ENCODE measurements around the gene SLC16A12. TPM values are rescaled to one million over a fixed set of nuclear protein-coding genes. Genes with fewer than 3 reads are reported as not detected.
A peak's percentile ranks its signal among the peaks of the same experiment; 100 is the strongest.
"Not testable (repeated sequence)": the region's sequence is repeated elsewhere in the genome, so short reads cannot be mapped to it uniquely, and the experiment has no call there.

Gene SLC16A12
- total RNA-seq, 1 donor from 2014 or later: 0.58 TPM

DNA sequence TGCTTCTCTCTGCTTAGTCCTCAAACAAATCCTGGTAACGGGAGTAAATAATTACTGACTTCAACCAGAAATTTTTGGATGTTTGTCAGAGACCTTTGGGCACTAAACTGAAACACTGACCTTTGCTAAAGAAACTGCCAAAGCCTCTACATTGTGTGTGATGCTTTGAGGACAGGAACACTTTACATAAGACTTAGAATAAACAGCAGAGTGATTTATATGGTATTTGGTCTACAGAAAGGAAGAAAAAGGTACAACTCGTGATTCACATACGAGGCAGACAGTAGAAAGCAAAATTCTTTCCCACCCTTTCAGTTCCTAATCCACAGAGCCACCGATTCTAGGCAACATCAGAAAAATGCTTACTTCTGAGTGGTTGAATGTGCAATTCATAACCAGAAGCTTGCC lies 59.8 kb downstream of the SLC16A12 start:
- DNase-seq (ENCODE audit: extremely low read depth, low read depth, low spot score): no peak

DNA sequence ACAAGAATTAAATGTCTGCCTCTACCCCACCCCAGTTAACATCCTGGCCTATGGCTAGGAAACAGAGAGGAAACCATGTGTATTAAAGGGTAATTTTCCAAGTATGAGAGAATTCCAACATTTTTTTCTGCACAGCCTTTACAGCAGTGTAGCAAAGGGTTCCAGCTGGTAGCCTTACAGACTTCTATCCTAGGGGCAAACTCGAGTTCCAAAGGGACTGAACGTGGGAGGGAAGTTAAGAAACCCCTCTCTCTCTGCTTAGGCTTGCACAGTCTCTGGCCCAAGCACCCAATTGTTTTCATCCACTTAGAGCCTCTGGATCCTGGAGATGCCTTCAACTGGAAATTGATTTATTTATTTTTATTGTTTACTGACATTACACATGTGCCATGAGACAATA lies 60.3 kb downstream of the SLC16A12 start:
- DNase-seq (ENCODE audit: extremely low read depth, low read depth, low spot score): no peak

DNA sequence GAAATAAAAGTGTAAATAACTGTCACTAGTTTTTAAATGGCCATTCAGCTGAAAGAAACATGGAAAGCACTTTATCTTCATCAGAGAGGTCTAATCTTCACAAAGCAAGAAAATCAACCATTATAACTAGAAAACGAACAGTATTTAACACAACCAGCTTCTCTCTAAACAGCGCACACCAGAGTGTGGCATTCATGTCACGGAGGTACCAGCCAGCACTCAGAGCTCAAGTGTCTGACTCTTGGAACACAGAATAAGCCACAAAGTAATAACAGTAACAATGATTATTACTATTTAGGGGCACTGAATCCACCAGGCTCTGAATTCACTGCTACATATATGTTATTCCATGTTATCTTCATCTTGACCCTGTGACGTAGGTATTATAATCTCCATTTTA lies 60.9 kb downstream of the SLC16A12 start:
- no peak for DNase-seq (ENCODE audit: extremely low read depth, low read depth, low spot score)

DNA sequence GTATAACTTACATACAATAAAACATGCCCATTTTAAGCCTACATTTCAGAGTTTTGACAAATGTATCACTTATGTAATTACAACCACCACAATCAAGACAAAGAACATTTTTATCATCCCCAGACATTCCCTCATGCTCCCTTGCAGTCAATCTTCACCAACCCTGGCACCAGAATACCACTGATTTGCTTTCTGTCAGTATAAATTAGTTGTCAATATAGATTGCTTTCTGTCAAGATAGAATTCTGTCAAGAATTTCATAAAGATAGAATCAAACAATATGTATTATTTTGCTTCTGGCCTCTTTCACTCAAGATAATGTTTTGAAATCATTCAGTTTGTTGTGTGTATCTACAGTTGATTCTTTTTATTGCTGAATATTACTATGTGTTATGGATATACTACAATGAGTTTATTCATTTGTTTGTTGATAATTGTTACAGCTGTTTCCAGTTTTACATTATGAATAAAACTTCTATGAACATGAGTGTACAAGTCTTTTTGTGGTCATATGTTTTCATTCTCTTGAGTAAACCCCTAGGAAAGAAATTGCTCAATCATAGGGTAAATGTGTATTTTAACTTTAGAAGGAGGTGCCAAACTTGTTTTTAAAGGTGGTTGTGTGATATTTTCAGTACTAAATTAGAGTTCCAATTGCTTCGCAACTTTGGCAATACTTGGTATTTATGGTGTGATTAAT lies 64.1 kb downstream of the SLC16A12 start:
- DNase-seq (ENCODE audit: extremely low read depth, low read depth, low spot score): no peak

DNA sequence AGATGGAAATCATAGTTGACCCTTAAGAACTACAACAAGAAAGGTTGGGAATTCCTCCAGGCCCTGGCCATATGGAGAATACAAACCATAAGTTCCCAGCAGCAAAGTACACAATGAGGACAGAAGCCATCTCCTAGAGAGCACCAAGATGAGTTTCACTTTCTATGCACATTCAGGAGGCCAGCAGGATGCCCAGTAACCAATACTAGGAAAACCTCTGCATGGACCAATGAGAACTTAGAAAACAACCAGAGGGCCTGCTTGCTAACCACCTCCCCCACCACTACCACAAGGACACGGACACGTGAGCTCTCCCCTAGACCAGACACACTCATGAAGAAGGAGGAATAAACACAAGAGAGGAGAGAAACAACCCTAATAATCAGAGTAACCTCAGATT lies 64.8 kb downstream of the SLC16A12 start:
- no peak for DNase-seq (ENCODE audit: extremely low read depth, low read depth, low spot score)

DNA sequence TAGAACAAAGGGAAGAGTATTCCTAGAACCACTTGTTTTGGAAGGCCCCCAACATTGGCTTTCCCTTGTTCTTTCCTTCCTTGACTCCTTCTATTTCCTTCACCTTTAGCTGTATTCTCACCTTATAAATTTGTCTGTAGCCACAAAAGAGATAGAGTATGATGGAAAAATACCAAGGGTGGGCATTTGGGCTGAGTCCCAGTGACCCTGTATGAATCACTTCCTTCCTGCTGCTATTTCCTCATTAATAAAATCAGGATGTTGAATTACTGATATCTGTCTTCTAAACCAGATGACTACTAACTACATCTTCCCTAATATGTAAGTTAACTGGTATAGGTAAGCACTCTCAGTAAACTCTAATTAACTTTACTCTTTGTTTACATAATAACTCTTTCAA lies 65.9 kb downstream of the SLC16A12 start:
- no peak for DNase-seq (ENCODE audit: extremely low read depth, low read depth, low spot score)

DNA sequence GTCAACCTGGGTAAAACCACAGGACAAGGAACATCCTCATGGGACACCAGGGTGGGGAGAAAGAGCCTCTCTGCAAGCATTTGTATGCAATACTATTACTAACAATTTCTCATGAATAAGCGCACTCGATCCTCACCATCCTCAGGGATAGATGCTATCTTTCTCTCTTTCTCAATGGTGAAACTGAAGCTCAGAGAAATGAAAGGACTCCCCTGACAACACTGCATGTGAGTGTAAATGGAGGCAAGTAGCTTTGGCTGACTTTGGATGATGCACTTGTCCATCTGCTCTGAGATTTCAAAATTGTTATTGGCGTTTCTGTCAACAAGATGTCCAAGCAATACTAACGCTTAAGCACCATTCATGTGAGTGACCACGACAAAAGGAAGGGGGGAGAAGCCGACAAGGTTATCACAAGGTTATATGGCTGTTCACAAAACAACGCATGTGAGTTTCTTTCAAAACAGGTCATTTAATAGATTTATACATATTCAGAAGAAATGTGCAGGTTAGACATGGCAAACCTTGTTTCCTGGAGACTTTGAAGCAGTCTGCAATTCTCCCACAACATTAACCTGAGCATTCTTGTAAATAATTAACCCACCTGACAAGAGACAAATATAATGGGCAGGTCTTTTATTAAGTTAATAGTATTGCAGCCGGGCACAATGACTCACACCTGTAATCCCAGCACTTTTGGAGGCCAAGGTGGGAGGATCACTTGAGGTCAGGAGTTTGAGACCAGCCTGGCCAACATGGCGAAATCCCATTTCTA lies 67.0 kb downstream of the SLC16A12 start:
- no peak for DNase-seq (ENCODE audit: extremely low read depth, low read depth, low spot score)

DNA sequence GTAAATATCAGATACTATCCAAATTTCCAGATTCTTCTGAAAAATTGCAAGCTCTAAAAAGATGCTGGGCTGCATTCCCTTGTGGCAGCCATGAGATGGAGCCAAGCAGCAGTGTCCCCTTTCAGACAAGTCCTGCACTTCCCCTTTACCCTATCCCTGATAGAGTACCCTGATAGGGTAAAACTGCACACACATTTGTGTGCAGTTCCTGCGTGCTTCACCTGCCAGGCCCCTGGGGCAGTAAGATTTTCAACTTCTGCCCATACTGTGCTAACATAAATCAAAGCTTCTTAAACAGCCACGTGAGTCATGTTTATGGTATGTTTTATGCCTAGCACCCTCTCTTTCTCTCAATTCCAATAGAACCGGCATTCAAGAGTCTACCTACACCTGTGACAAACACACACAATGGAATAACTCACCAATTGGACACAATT lies 68.8 kb downstream of the SLC16A12 start:
- no peak for DNase-seq (ENCODE audit: extremely low read depth, low read depth, low spot score)

DNA sequence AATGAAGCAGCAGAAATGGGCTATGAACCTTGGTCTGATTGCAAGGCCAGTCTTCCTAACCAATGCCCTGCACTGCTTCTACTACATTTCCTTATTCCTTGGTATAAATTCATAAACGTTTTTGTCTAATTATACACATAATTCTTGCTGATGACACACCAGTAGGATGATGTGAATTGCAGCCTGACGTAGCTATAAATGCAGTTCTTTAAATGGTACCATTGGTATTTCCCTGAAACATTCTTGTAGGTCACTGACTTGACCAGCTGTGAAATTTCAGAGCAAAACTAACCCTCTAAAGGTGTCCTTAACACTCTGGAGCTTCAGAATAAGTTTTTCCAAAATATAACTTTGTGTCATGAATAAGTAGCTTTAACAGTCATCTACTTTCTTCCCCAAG lies 70.2 kb downstream of the SLC16A12 start:
- DNase-seq (ENCODE audit: extremely low read depth, low read depth, low spot score): no peak

DNA sequence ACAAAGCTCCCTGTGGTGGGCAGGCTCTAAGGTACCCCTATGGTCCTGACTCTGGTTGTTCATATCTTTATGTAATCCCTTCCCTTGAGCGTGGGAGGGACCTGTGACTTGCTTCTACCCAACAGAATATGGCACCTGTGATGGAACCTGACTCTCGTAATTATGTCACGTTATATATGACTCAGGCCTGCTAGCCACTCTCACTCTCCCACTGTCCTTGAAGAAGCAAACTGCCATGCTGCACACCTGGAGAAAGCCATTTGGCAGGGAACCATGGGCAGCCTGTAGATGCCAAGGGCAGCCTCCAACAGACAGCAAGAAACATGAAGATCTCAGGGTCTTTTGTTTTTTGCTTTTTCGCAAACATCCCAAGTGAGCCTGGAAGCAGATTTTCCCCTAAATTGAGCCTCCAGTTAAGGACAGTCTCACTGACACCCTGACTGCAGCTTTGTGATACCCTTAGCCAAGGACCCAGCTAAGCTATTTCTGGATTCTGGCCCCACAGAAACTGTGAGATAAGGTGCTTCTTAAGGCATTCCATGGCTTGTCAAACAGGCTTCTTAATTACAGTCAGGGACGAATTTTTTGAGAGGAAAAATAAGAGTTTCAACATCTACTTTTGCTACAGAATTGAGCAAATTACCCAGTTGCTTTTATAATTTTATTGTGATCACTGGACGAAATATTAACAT lies 71.4 kb downstream of the SLC16A12 start:
- DNase-seq (ENCODE audit: extremely low read depth, low read depth, low spot score): no peak

DNA sequence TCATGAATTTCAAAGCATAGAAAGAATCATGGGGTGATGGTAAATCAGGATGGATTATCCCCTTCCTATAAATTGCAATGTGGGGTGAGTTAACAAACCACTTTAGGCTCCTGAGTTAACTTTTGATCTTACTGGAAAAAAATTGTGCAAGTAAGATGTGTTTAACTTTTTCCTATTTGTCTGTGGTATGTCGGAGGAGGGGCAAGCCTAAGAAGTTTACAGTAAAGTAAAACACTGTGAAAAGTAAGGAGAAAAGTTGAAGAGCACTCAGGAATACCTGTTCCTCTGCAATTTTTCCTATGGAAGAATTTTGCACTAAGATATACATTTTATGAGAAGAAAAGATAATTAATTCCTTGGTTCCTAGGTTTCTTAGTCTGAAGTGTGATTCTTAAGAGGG lies 76.6 kb downstream of the SLC16A12 start:
- DNase-seq (ENCODE audit: extremely low read depth, low read depth, low spot score): no peak

DNA sequence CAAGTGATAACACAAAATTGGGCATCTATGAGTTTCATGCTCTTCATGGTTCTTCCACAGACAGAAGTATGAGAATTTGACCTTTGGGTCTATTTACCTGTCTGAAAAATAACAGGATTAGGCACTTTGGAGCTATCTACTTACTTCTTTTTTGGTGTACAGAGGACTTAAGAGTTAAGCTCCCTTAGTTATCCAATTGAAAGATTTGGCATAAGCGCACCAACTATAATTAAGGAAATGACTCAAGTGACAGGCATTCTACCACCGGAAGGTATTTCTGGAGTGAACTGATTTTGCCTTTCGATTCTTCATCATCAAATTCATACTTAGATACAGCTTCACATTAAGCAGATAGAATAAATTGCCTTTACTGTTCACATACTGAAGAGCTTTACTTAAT lies 77.1 kb downstream of the SLC16A12 start:
- DNase-seq (ENCODE audit: extremely low read depth, low read depth, low spot score): peak; percentile 67

DNA sequence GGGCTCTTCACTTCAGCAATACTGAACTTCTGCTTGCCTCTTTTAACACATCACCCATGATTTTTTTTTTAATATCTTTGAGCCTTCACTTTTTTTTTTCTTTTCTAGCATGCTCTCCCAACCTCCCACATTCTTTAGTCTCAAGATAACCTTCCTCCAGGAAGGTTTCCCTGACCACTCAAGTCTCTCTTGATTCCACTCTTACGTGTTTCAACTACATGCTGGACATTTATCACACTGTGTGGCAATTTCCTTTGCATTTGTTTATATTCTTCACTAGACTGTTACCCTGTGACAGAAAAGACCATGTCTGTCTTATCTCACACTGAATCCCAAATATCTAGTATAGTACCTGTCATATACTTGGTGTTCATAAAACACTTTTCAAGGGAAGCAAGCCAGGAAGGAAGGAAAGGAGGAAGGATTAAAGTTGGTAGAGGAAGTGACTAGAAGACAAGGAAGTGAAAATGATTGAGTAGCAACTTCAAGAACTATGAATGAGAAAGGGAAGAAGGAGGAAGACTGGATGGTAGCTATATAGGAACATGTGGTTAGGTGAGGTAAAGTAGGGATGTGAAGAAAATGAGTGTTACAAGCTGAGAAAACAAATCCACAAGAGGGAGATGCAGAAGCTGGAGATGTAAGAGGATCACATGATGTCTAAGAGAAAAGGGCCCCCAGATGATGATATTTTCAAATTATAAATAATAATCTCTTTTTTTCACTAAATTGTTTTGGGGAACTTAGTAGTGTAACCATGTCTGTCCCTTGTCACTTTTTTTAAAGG lies 80.6 kb downstream of the SLC16A12 start:
- no peak for DNase-seq (ENCODE audit: extremely low read depth, low read depth, low spot score)

DNA sequence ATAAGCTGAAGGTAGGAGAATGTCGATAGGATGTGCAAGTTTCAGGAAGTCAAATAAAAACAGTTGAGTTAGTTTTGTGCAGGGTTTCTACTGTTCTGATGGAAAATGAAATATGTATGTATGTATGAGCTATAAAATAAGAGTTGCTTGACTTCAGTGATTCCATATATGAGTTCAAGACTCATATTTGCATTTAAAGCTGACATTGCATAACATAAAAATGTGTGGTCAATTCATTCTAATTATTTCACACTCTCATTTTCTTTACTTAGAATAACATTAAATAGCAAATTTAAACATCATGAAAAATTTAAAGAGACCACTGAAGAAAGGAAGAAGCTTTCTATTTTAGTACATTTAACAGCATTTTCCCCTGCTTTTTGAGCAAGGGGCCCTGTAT lies 83.2 kb downstream of the SLC16A12 start:
- DNase-seq (ENCODE audit: extremely low read depth, low read depth, low spot score): no peak

DNA sequence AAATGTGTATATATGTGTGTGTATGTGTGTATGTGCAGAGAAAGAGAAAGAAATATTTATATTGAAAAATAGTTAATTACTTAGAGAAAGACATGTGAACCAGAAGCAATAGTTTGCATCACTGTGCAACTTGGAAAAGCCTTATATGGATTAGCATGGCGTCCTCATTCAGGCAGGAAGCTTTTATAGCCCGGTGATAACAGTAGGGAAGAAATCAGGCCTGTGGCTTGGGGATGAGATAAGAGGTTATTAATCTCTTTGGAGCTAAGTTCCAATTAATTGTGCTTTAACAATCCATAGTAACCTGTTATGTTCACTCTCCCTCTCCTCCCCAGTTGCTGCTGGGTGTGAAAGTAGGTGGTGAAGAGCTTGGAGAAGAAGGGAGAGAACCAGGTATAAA lies 84.5 kb downstream of the SLC16A12 start:
- no peak for DNase-seq (ENCODE audit: extremely low read depth, low read depth, low spot score)

DNA sequence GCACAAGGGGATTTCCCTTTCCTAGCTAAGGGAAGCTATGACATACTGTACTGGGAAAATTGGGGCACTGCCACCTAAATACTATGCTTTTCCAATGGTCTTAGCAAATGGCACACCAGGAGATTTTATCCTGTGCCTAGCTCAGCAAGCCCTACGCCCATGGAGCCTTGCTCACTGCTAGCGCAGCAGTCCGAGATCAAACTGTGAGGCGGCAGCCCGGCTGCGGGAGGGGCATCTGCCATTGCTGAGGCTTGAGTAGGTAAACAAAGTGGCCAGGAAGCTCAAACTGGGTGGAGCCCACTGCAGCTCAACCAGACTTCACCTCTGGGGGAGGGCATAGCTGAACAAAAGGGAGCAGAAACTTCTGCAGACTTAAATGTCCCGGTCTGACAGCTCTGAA lies 90.6 kb downstream of the SLC16A12 start:
- not testable (repeated sequence) for DNase-seq (ENCODE audit: extremely low read depth, low read depth, low spot score)

DNA sequence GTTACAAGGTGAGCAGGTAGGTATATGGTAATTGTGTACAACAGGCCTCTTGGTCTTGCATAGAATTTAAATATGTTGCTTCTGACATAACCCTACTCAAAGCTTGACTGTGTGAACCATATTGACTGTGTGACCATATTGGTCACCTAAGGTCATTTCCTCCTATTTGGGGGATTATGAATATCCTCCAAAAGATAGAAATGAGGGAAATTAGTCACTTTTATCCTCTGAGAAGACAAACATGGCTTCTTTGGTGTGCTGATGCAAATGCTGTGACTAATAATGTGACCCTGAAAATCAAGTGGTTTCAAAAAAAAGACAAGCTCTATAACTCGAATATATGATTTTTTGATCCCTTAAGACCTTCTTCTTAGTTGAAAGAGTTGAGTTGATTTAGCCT lies 93.1 kb downstream of the SLC16A12 start:
- DNase-seq (ENCODE audit: extremely low read depth, low read depth, low spot score): no peak

DNA sequence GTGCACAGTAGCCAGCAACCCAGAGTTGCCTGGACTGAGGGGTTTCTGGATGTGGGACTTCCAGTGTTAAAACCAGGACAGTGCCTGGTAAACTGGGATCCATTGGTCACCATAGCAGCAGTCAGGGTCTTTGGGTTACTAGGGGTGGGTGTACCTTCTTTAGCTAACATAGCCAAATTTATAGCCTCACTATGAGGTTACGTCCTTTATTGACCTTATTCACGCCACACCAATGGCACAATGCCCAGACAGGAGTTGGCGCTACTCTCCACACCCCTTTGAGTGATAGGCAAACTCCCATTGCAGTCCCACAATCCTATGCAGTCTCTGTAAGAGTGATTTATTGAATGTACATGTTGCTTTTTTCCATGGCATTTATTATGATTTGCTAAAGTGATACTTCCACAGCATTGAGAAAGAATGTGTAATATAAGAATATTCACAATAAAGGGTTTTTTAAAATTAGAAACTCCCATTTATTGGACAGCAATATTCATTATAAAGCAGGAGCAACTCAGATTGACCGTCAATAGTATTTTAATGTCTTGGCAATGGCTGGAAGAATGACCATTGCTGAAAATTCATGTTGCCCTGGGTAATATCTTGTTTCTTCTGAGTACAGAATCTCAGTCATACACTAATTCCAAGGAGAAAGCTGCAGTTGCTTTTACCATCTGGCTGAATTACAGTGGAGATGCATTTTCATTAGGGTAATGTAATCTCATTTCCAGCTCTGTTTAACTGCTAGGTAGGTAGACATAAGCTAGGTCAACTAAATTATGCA lies 95.0 kb downstream of the SLC16A12 start:
- DNase-seq (ENCODE audit: extremely low read depth, low read depth, low spot score): no peak

DNA sequence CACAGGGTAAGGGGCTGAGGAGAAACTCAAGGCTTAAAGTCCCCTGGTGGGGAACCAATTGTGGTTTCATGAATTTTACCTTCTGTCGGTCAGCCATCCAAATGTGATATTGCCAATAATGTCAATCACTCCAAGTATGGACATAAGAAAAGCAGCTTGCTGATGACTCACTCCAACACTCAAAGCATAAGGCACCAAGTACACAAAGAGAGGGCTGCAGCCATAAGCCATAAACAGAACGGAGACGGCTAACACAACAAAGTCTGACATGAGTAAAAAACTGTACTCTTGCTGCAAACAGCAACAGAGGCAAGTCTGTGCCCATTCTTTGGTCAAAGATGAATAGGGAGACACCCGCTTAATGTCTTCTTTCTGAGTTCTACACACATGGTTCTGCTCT lies 96.9 kb downstream of the SLC16A12 start:
- no peak for DNase-seq (ENCODE audit: extremely low read depth, low read depth, low spot score)

DNA sequence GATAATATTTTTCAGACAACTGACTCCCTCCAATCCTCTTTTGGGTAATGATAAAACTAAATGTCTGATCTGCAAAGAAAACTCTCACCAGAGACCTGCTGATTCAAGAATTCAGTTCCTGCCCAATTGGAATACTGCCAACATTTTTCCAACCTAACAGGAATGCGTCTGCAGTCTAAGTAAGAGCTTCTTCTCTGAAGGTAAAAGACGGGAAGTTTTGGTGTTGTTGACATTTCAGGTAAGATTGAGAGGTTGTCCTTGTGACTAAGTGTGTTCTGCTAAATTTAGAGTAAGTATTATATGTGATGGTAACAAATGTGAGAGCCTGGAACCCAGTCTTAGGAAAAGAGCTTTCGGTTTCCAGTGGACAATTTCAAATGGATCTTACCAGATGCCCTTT lies 103.4 kb downstream of the SLC16A12 start:
- no peak for DNase-seq (ENCODE audit: extremely low read depth, low read depth, low spot score)

Data from glomerular endothelial cell (primary cell).